Right lobe of liver (tissue), 6 donors: ENCODE measurements around the gene SH3GL3. TPM values are rescaled to one million over a fixed set of nuclear protein-coding genes. Genes with fewer than 3 reads are reported as not detected.

ENCODE experiments used
- ATAC-seq, 4 donors: fragments of 200-7000 bp; cut with Tn5 transposase; one replicate each; pipeline ENCODE4 v1.9.1; 2020; ENCODE audit warnings: mild to moderate bottlenecking in 4 of 4, moderate library complexity in 4 of 4
- DNase-seq, 3 donors: peaks; one replicate each; pipeline ENCODE4 v3.0.0-alpha.2; 2020
- H3K27ac ChIP-seq, 3 donors: fragments of 200-600 bp; one replicate each; pipeline ENCODE4 v1.8.0; 2022
- H3K27me3 ChIP-seq, 2 donors: fragments of 200-600 bp; one replicate each; pipeline ENCODE4 v1.8.0; 2022
- H3K36me3 ChIP-seq, 4 donors: fragments of 200-600 bp; sonication (generic) in 1 of 4; one replicate each; pipeline versions ENCODE4 v1.5.1 to v1.8.0; 2017 to 2022; ENCODE audit warnings: control low read depth in 1 of 4
- H3K4me1 ChIP-seq, 4 donors: fragments of 200-600 bp; sonication (generic) in 1 of 4; one replicate each; pipeline versions ENCODE4 v1.5.1 to v1.8.0; 2017 to 2022; ENCODE audit warnings: control low read depth in 1 of 4
- H3K4me3 ChIP-seq, 3 donors: fragments of 200-600 bp; one replicate each; pipeline ENCODE4 v1.8.0; 2022
- H3K9me3 ChIP-seq, 4 donors: fragments of 200-600 bp; sonication (generic) in 1 of 4; one replicate each; pipeline versions ENCODE4 v1.5.1 to v1.8.0; 2017 to 2022; ENCODE audit warnings: control low read depth in 1 of 4
- POLR2A ChIP-seq: fragments of 450-650 bp; IDR thresholded peaks from one replicate; pipeline ENCODE4 v1.6.1; 2017; ENCODE audit warnings: antibody characterized with exemption, mild to moderate bottlenecking
- WGBS: methylation state at CpG from one replicate; pipeline ENCODE4 v1.1.6; 2018; ENCODE audit warnings: low coverage, low lambda C conversion rate; ENCODE audit not compliant: insufficient coverage; ENCODE audit errors: missing lambda C conversion rate; 5-methylcytosine and 5-hydroxymethylcytosine counted together
- intact Hi-C, 2 donors: fragments of 100-400 bp; cut with DNase I; formaldehyde crosslinking; loops; one replicate each; pipeline versions ENCODE4 v1.11.2 to v1.14.1; 2022
- total RNA-seq, 6 experiments: library from RNA; depleted of rRNA in 2 of 6; stranded (reverse); fragments of >200 nt in 2 of 6; fragmentation: NEBNext Ultra II Directional in 3 of 6; extraction: Animal tissue kit (Norgen Biotek cat#: 25700) in 3 of 6; gene quantifications; one replicate each; pipeline versions ENCODE4 v1.1.0 to v1.2.4, GENCODE V29; 2016 to 2023
- TF ChIP-seq, protein P1 (sequence below), 4 donors: fragments of 200-600 bp in 3 of 4; fragments of 450-650 bp in 1 of 4; IDR thresholded peaks; one replicate each; pipeline versions ENCODE4 v1.5.1 to v1.8.0; 2016 to 2022; ENCODE audit warnings: antibody characterized with exemption in 4 of 4, mild to moderate bottlenecking in 2 of 4
- donor health status: DM: no; HTN: yes; CAD: no.
- donor health status: DM: no; HTN: no; CAD: no.
- donor health status: DM: no; HTN: no; CAD: no.
- donor health status: DM: no; HTN: yes; CAD: no.
- donor health status: DM: no; HTN: yes; CAD: no.

Gene SH3GL3
- total RNA-seq, 6 experiments from 2014 or later: not detected

GRCh38 chr15:83565553-83566159 lies 118.5 kb downstream of the SH3GL3 start:
- intact Hi-C loops: no loop called here
- H3K4me1 ChIP-seq: no peaks in the 10 kb centered on the region
- TF ChIP-seq, protein P1, sequence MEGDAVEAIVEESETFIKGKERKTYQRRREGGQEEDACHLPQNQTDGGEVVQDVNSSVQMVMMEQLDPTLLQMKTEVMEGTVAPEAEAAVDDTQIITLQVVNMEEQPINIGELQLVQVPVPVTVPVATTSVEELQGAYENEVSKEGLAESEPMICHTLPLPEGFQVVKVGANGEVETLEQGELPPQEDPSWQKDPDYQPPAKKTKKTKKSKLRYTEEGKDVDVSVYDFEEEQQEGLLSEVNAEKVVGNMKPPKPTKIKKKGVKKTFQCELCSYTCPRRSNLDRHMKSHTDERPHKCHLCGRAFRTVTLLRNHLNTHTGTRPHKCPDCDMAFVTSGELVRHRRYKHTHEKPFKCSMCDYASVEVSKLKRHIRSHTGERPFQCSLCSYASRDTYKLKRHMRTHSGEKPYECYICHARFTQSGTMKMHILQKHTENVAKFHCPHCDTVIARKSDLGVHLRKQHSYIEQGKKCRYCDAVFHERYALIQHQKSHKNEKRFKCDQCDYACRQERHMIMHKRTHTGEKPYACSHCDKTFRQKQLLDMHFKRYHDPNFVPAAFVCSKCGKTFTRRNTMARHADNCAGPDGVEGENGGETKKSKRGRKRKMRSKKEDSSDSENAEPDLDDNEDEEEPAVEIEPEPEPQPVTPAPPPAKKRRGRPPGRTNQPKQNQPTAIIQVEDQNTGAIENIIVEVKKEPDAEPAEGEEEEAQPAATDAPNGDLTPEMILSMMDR (IDR thresholded peaks at IDR 0.05): peak; percentile 59 to 70 (median 64)
- TF ChIP-seq POLR2A: no peak
- H3K36me3 ChIP-seq: no peaks in the 10 kb centered on the region
- no peak overlapping the region for H3K4me3 ChIP-seq
- peak; percentile 70 to 78 (median 74) for ATAC-seq
- no peaks in the 10 kb centered on the region for H3K9me3 ChIP-seq
- no peaks in the 10 kb centered on the region for H3K27me3 ChIP-seq
- DNase-seq: no peak
- WGBS: 8% methylated on average over 4 of the region's 4 CpGs
- no peak overlapping the region for H3K27ac ChIP-seq

- WGBS: 92% methylated on average over 2 of the region's 2 CpGs
- intact Hi-C loops: no loop called here
- TF ChIP-seq, protein P1 (IDR thresholded peaks at IDR 0.05): no peak
- no peak for TF ChIP-seq POLR2A
- no peak for DNase-seq
- no peak overlapping the region for H3K27ac ChIP-seq
- no peaks in the 10 kb centered on the region for H3K27me3 ChIP-seq
- H3K4me3 ChIP-seq: no peak overlapping the region
- no peaks in the 10 kb centered on the region for H3K4me1 ChIP-seq
- no peaks in the 10 kb centered on the region for H3K36me3 ChIP-seq
- no peaks in the 10 kb centered on the region for H3K9me3 ChIP-seq
- ATAC-seq: no peak
Measured at GRCh38 chr15:83567318-83567717, 120.2 kb downstream of the SH3GL3 start.

DNA sequence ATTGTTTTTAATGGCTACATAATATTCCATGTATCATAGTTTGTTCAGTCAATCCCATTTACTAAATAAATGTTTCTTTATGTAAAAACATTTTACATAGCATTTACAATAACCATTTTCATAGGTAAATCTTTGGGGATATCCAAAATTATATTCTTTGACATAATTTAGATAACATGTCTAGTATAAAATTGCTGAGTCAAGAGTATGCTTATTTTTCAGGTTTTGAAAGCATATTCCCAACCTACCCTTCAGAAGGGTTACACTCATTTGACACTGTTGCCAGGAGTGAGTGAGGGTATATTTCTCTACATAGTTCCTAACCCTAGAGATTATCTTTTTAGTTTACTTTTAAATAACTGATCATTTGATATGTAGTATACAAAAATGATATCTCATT lies 122.2 kb downstream of the SH3GL3 start:
- Histone ChIP-seq H3K4me1 (no peaks in the 10 kb centered on the region), H3K36me3 (no peaks in the 10 kb centered on the region), H3K27ac (no peak overlapping the region), H3K4me3 (no peak overlapping the region), H3K9me3 (no peaks in the 10 kb centered on the region), H3K27me3 (no peaks in the 10 kb centered on the region)
- DNase-seq (no peak), ATAC-seq (no peak)
- TF ChIP-seq POLR2A: no peak
- TF ChIP-seq, protein P1 (IDR thresholded peaks at IDR 0.05): no peak
- intact Hi-C loops: no loop called here

DNA sequence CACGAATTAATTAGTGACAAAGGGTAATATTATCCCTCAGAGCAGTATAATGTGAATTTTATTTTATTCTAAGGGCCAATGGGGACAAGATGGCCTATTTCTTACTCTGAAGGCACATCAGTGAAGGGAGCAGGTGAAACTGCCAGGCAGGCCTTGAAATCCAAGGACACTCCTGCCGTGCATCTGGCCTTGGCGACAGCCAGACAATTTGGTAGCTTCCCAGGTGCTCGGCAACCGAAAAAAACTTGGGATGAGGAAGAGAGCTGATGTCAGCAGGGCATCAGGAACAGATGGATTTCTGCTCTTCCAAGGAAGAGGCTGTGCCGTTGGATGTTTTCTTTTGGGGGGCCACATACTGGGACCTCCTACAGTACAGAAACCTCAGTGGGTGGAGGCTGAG lies 123.6 kb downstream of the SH3GL3 start:
- no peak for DNase-seq
- intact Hi-C loops: loop anchor here in 1 of 2 donors (5.0 kb wide), 1 partner anchor 452 kb away; no protein-coding TSS in a partner anchor
- Histone ChIP-seq H3K27me3 (no peaks in the 10 kb centered on the region), H3K36me3 (no peaks in the 10 kb centered on the region), H3K4me1 (no peaks in the 10 kb centered on the region), H3K4me3 (no peak overlapping the region), H3K27ac (no peak overlapping the region), H3K9me3 (no peaks in the 10 kb centered on the region)
- TF ChIP-seq POLR2A: no peak
- TF ChIP-seq, protein P1 (IDR thresholded peaks at IDR 0.05): no peak
- ATAC-seq: no peak
- 60% methylated on average over 6 of the region's 6 CpGs for WGBS
